ENCODE data around the gene NAA80.
"Not testable (repeated sequence)": the region's sequence is repeated elsewhere in the genome, so short reads cannot be mapped to it uniquely, and the experiment has no call there.

NAA80 gene

GRCh38 chr3:50293079-50293801 is 6.0 kb downstream of the NAA80 start:
- Mint-ChIP-seq H3K36me3 (ENCODE audit: low read depth) (peaks cover 23% of the 10 kb centered on the region), H3K4me1 (ENCODE audit: low read depth) (peaks cover 21% of the 10 kb centered on the region), H3K9me3 (no peaks in the 10 kb centered on the region), H3K4me3 (peak overlapping the region; percentile 87), H3K27ac (peak overlapping the region; percentile 94), H3K27me3 (no peaks in the 10 kb centered on the region)

GRCh38 chr3:50292159-50293078 is 6.8 kb downstream of the NAA80 start, which contains the start of gene IFRD2:
IFRD2 (minus strand) TSS chr3:50292429; CDS start chr3:50292274, 155 bp downstream.
- no peaks in the 10 kb centered on the region for H3K9me3 Mint-ChIP-seq
- H3K27me3 Mint-ChIP-seq = no peaks in the 10 kb centered on the region
- peaks cover 27% of the 10 kb centered on the region for H3K36me3 Mint-ChIP-seq (ENCODE audit: low read depth)
- H3K4me3 Mint-ChIP-seq = peak within 1 kb of the TSS; percentile 87
- H3K27ac Mint-ChIP-seq = peak within 1 kb of the TSS; percentile 94
- H3K4me1 Mint-ChIP-seq (ENCODE audit: low read depth) = peaks cover 17% of the 10 kb centered on the region

DNA sequence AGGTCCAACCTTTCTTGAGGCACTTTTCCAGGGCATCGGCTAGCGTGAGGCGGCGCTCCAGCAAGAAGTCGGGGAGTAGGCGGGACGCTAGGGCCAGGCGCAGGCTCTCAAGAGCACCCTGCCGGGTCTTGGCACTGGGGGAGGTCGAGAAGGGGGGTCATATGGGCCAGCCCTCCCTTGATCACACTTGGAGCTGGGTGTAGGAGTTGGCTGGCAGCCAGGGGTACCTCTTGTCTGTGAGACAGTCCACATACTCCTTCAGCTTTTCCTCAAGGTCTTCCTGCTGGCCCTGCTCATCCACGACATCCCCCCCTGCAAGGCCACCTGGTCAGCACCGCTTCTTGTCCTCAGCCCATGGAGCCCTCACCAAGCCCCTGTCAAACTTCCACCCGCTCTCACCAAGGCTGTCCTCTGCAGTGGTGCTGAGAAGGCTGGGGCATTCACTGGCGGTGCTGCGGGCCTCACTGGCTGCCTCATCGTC is 9.0 kb downstream of the NAA80 start:
- peaks cover 17% of the 10 kb centered on the region for H3K4me1 Mint-ChIP-seq (ENCODE audit: low read depth)
- peak overlapping the region; percentile 87 for H3K4me3 Mint-ChIP-seq
- H3K27me3 Mint-ChIP-seq = no peaks in the 10 kb centered on the region
- H3K27ac Mint-ChIP-seq = peak overlapping the region; percentile 36
- no peaks in the 10 kb centered on the region for H3K9me3 Mint-ChIP-seq
- peaks cover 39% of the 10 kb centered on the region for H3K36me3 Mint-ChIP-seq (ENCODE audit: low read depth)

- no peaks in the 10 kb centered on the region for H3K27me3 Mint-ChIP-seq
- no peaks in the 10 kb centered on the region for H3K9me3 Mint-ChIP-seq
- no peak overlapping the region for H3K27ac Mint-ChIP-seq
- H3K4me3 Mint-ChIP-seq = peak overlapping the region; percentile 87
- peaks cover 39% of the 10 kb centered on the region for H3K36me3 Mint-ChIP-seq (ENCODE audit: low read depth)
- peaks cover 17% of the 10 kb centered on the region for H3K4me1 Mint-ChIP-seq (ENCODE audit: low read depth)
Observed at GRCh38 chr3:50289130-50289529, 10.1 kb downstream of the NAA80 start.

DNA sequence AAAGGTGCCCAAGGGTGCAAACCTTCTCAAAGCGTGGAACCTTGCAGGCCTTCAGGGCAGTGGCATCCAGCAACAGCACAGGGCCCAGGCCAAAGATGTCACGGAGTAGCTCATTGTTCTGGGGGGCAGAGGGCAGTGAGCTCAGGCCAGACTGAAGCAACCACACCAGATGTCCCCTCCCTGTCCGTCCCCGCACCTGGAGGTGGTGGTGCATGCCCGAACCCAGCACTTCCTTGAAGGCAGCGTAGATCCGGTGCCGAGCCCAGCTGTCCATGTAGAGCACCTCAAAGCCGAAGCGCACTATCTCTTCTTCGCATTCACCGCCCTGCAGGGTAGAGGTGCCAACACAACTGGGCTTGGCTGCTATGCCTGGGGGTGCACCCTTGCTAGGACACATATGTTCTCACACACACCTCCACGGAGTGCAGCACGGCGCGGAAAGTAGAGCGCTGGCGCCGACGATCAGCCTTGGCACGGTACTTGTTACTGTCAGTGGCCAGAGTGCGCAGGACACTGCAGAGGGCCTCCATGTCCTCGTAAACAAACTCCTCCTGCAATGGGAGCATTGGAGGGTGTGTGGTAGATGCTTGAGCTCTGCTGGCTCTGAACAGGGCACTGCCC is 10.7 kb downstream of the NAA80 start:
- Mint-ChIP-seq H3K4me3 (no peak overlapping the region), H3K9me3 (no peaks in the 10 kb centered on the region), H3K27ac (no peak overlapping the region), H3K27me3 (no peaks in the 10 kb centered on the region), H3K36me3 (ENCODE audit: low read depth) (peaks cover 39% of the 10 kb centered on the region), H3K4me1 (ENCODE audit: low read depth) (peaks cover 17% of the 10 kb centered on the region)

DNA sequence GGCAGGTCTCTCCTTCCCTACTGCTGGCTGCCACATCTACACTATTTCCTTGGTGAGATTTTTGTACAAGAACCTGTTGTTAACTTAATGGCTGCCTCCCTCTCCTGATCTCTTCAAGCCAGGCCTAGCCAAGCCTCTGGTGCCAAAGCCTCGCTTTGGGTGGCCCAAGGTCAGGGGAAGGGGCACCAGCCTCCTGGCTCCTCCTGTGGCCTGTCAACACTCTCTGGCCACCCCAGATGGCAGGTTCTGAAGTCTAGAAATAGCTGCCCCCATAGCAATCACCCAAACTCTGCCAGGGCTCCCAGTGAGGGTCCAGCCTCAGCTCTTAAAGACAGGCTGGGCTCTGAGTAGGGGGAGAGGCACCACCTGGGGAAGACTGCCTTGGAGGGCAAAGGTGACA is 11.9 kb downstream of the NAA80 start:
- Mint-ChIP-seq H3K4me3 (no peak overlapping the region), H3K4me1 (ENCODE audit: low read depth) (peaks cover 10% of the 10 kb centered on the region), H3K36me3 (ENCODE audit: low read depth) (peaks cover 39% of the 10 kb centered on the region), H3K27ac (no peak overlapping the region), H3K9me3 (no peaks in the 10 kb centered on the region), H3K27me3 (no peaks in the 10 kb centered on the region)

GRCh38 chr3:50286322-50287227 is 12.6 kb downstream of the NAA80 start:
- H3K27ac Mint-ChIP-seq = no peak overlapping the region
- H3K4me1 Mint-ChIP-seq (ENCODE audit: low read depth) = peaks cover 9% of the 10 kb centered on the region

GRCh38 chr3:50284121-50284520 is 15.1 kb downstream of the NAA80 start:
- peaks cover 23% of the 10 kb centered on the region for H3K36me3 Mint-ChIP-seq (ENCODE audit: low read depth)
- H3K4me3 Mint-ChIP-seq; H3K4me1 Mint-ChIP-seq (ENCODE audit: low read depth); H3K9me3 Mint-ChIP-seq; H3K27me3 Mint-ChIP-seq; H3K27ac Mint-ChIP-seq: not testable (repeated sequence)

More at GRCh38 chr3:50286322-50287227, 12.6 kb downstream of the NAA80 start:
- Mint-ChIP-seq H3K9me3 (no peaks in the 10 kb centered on the region), H3K27me3 (no peaks in the 10 kb centered on the region), H3K36me3 (ENCODE audit: low read depth) (peaks cover 39% of the 10 kb centered on the region), H3K4me3 (no peak overlapping the region)

- Mint-ChIP-seq H3K27ac (no peak overlapping the region), H3K9me3 (no peaks in the 10 kb centered on the region), H3K36me3 (ENCODE audit: low read depth) (no peaks in the 10 kb centered on the region), H3K4me3 (no peak overlapping the region), H3K27me3 (peaks cover 23% of the 10 kb centered on the region), H3K4me1 (ENCODE audit: low read depth) (peaks cover 16% of the 10 kb centered on the region)
Observed at GRCh38 chr3:50279255-50280016, 19.8 kb downstream of the NAA80 start.

GRCh38 chr3:50278880-50279224 is 20.4 kb downstream of the NAA80 start, which contains the start of gene LSMEM2:
LSMEM2 (plus strand) TSS chr3:50279087; CDS start chr3:50279114, 27 bp downstream.
- Mint-ChIP-seq H3K27me3 (peaks cover 29% of the 10 kb centered on the region), H3K4me3 (no peak within 1 kb of the TSS), H3K36me3 (ENCODE audit: low read depth) (no peaks in the 10 kb centered on the region), H3K4me1 (ENCODE audit: low read depth) (peaks cover 22% of the 10 kb centered on the region), H3K9me3 (no peaks in the 10 kb centered on the region), H3K27ac (no peak within 1 kb of the TSS)

- no peaks in the 10 kb centered on the region for H3K9me3 Mint-ChIP-seq
- H3K4me1 Mint-ChIP-seq (ENCODE audit: low read depth) = peaks cover 23% of the 10 kb centered on the region
- H3K4me3 Mint-ChIP-seq = no peak overlapping the region
- no peaks in the 10 kb centered on the region for H3K36me3 Mint-ChIP-seq (ENCODE audit: low read depth)
- H3K27me3 Mint-ChIP-seq = peaks cover 31% of the 10 kb centered on the region
- H3K27ac Mint-ChIP-seq = no peak overlapping the region
Observed at GRCh38 chr3:50278123-50278879, 20.9 kb downstream of the NAA80 start.

DNA sequence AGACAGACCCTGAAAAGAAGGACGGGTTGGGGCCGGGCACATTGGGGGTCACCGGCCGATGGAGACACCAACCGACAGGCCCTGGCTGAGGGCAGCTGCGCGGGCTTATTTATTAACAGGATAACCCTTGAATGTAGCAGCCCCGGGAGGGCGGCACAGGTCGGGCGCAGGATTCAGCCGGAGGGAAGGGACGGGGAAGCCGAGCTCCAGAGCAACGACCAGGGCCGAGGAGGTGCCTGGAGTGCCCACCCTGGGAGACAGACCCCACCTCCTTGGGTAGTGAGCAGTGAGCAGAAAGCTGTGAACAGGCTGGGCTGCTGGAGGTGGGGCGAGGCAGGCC is 22.5 kb downstream of the NAA80 start:
- peaks cover 36% of the 10 kb centered on the region for H3K27me3 Mint-ChIP-seq
- no peak overlapping the region for H3K4me3 Mint-ChIP-seq
- H3K27ac Mint-ChIP-seq = no peak overlapping the region
- H3K36me3 Mint-ChIP-seq (ENCODE audit: low read depth) = no peaks in the 10 kb centered on the region
- H3K4me1 Mint-ChIP-seq (ENCODE audit: low read depth) = peaks cover 28% of the 10 kb centered on the region
- H3K9me3 Mint-ChIP-seq = no peaks in the 10 kb centered on the region
